Inferior parietal cortex (tissue), 1 donor: ENCODE measurements around the gene EHBP1.
"Not testable (repeated sequence)": the region's sequence is repeated elsewhere in the genome, so short reads cannot be mapped to it uniquely, and the experiment has no call there.

ENCODE experiments used
- DNase-seq: peaks from one replicate; pipeline ENCODE4 v3.0.0-alpha.2; 2016; ENCODE audit errors: extremely low spot score

The EHBP1 gene

GRCh38 chr2:63015389-63015788, 309.9 kb downstream of the EHBP1 start:
- DNase-seq = no peak

- DNase-seq = no peak
Measured at GRCh38 chr2:63018439-63018838, 312.9 kb downstream of the EHBP1 start.

- DNase-seq = not testable (repeated sequence)
Measured at GRCh38 chr2:63019686-63020085, 314.2 kb downstream of the EHBP1 start.

GRCh38 chr2:63023444-63023843, 317.9 kb downstream of the EHBP1 start:
- no peak for DNase-seq

DNA sequence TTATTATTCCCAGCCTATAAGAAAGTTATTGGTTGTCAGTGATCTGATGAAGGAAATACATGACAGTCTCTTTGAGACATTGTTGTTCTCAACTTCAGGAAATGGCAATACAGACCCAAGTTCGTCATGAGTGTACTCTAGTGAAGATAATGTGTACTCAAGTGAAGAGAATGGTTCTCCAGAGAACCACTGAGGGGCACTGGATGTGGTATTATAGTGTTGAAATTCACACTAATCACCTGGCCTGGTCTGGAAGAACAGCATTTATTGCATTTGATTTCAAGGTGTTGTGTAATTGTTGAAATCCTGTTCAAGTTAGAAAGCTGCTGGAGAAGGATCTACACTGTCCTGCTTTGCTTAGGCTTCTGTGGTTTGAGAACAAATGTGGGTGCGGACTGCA, 321.7 kb downstream of the EHBP1 start:
- no peak for DNase-seq

DNA sequence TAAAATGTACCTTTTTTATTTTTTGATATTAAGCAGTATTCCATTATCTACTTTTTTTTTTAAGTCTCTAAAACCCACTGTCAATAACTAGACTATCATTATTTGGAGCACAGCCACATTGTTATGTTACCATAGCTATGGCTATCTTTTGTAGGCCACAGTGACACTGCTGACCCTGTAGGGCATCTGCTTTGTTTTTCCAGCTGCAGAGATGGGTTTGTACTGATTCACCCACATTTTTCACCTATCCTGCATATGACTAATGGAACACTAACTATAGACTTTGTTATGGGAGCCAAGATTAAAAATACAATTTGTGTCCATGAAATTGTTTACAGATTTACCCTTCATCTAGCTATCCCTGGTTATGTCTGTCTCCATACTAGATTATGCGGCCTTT, 323.5 kb downstream of the EHBP1 start:
- no peak for DNase-seq

DNA sequence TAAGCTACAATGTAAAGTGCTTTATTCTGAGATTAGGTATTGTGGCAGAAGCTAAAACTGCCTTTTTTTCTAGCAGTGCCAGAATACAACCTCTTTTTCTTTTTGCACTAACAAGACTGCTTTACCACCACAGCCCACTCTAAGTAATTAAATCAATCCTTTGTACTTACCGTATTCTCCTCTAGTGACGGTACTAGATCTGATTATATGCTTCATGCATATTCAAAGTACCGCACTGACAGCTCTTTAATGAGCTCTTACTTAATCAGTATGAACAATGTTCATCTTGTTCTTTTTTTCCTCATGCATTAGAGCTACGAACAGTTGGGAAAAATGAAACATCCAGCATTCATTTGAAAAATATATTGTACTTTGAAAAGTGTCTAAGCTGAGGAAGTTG, 329.0 kb downstream of the EHBP1 start:
- no peak for DNase-seq

DNA sequence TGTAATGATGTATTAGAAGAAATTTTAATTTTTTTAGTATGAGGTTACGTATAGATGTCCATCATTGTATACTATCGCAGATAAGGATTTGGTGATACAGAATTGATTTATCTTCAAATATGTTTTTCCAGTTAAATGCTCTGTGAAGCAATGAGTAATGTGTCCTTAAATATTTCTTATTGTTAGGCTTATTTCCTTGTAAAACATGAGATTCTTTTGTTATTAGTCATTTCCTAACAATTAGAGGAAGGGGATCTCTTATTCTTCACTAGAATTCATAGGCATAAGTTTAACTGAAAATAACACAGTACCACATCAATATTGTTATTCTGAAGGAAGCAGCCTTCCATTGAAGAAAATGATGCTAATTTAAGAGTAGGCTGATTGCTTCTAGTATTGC, 329.7 kb downstream of the EHBP1 start:
- DNase-seq = no peak

DNA sequence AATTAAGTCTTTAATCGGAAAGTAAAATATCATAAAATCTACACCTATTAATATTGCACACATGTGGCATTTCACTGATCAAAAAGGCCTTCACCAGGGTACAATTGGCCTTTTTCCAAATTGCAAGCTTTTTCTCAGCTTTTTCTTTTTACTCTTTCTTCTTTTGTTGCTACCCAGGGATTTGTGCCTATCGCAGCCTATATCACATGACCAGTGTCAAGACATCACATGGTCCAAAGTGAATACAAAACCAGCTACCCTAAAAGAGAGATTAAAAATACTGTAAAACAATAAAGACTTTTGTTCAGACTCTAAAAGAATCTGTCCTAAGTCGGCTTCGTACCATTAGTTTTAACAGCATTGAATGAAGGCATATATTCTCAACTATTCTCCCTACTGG, 330.1 kb downstream of the EHBP1 start:
- DNase-seq = no peak

DNA sequence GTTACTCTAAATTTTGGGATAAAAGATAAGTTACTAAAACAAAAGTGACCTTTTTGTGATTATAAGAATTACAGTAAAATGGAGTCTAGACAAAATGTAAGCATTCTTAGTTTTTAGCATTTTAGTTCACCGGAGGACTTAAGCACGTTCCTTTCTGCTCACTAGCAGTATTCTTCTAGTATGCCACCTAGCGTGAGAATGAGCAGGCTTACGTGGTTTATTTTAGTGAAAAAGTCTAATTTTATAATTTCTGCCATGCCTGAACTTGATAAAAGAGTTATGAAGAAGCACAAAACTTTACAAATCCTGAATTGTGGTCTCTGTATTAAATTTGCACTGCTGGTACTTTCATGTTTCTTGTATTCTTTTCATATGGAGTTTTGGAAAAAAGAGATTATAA, 332.5 kb downstream of the EHBP1 start:
- DNase-seq = no peak

DNA sequence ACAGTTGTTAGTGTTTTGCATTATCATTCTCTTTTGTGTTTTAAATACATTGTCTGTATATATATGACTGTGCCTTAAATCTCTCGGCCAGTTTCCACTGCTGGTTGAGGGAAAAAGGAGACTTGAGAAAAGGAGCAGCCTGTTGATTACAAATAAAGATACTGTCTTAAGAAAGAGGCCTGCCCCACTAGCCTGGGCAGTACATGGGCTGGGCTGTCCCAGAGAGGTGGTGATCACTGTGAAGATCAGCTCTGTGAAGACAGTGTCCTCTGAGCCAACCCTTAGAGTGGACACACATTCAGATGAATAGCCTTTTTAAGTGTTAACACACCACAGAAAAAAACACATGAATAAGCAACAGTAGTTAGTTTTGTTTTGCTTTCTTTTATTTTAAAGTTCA, 335.1 kb downstream of the EHBP1 start:
- no peak for DNase-seq

- no peak for DNase-seq
Measured at GRCh38 chr2:63041592-63041991, 336.1 kb downstream of the EHBP1 start.

GRCh38 chr2:63044362-63045327, 339.1 kb downstream of the EHBP1 start:
- no peak for DNase-seq

DNA sequence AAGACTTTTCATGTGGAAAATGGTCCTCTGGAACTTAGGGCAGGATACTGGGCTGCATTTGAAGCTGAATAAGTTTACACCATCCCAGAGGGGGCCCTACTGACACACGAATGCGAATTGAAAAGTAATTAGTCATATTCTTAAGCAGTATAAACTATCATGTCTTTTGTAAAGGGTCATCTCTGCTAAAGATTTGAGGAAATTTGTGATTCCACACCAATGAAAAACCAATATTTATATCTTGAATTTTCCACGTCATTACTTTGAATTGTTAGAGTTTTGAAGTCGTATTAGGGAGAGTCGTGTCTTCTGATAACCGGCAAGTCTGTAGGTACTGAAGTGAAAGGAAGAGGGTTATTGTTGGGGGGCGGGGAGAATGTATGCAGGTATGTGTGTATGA, 341.0 kb downstream of the EHBP1 start:
- DNase-seq = no peak

- no peak for DNase-seq
Measured at GRCh38 chr2:63046961-63047320, 341.4 kb downstream of the EHBP1 start.

GRCh38 chr2:63047321-63048279, 342.1 kb downstream of the EHBP1 start:
- no peak for DNase-seq

GRCh38 chr2:63048367-63049171, 343.1 kb downstream of the EHBP1 start:
- no peak for DNase-seq

GRCh38 chr2:63049211-63049969, 343.9 kb downstream of the EHBP1 start:
- DNase-seq = no peak

GRCh38 chr2:63049970-63050333, 344.4 kb downstream of the EHBP1 start:
- no peak for DNase-seq

DNA sequence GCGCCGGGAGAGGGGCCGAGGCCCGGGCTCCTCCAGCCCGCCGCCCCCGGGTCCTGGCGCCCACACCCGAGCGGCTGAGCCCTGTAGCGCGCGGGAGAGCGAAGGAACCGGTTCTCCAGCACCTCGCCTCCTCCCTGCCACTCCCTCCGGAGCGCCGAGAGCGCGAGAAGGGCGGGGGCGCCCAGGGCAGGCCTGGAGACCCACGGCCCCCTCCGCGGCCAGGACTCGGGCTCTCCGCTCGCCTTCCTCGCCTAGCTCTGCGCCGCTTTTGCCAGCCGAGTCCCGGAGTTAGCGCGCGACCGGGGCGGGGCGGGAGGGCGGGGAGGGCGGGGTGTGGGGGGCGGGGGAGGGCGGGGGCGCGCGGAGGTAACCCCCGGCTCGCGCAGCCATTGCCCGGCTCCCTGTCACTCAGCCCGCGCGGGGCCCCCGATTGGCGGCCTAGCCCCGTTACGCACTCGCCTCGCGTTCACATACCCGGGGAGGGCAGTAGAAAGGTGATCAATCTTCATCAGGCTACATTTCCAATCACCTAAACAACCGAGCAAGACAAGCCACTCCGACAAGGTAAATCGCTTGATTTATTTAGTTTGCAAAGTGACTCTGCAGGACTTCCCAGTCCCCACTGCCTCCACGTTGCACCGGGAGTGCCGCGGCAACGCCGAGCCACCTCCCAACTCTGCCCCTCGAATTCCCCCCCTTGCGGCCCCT, 345.0 kb downstream of the EHBP1 start, which contains the start of gene OTX1:
TSS of gene OTX1 (plus strand) at position 497 of the 708 bp plus-strand sequence. CDS start 2,161 bp downstream, outside the sequence.
- no peak for DNase-seq
